Liver (tissue), 9 donors: ENCODE measurements around the gene DNAH8. TPM values are rescaled to one million over a fixed set of nuclear protein-coding genes. Genes with fewer than 3 reads are reported as not detected.
A peak's percentile ranks its signal among the peaks of the same experiment; 100 is the strongest.

ENCODE experiments used
- DNase-seq: peaks from one replicate; pipeline ENCODE4 v3.0.0-alpha.2; 2017; ENCODE audit warnings: low spot score
- H3K27ac ChIP-seq, 2 donors: one replicate each; pipeline ENCODE4 v1.7.0; 2013; ENCODE audit warnings: inconsistent platforms in 2 of 2, low read length in 2 of 2, control low read depth in 1 of 2, low read depth in 1 of 2, mild to moderate bottlenecking in 1 of 2
- H3K27me3 ChIP-seq, 4 donors: one replicate each; pipeline versions ENCODE4 v1.6.1 to v1.7.0; 2013; ENCODE audit warnings: low read length in 3 of 4, inconsistent platforms in 1 of 4, mild to moderate bottlenecking in 1 of 4, moderate library complexity in 1 of 4; ENCODE audit not compliant: control insufficient read depth in 4 of 4, insufficient read depth in 4 of 4
- H3K36me3 ChIP-seq, 4 donors: one replicate each; pipeline versions ENCODE4 v1.6.1 to v1.7.0; 2013; ENCODE audit warnings: low read length in 3 of 4, mild to moderate bottlenecking in 3 of 4, low read depth in 1 of 4, moderate library complexity in 1 of 4; ENCODE audit not compliant: control insufficient read depth in 4 of 4, insufficient read depth in 3 of 4
- H3K4me1 ChIP-seq, 4 donors: one replicate each; pipeline versions ENCODE4 v1.6.1 to v1.7.0; 2013; ENCODE audit warnings: low read length in 3 of 4, mild to moderate bottlenecking in 3 of 4, moderate library complexity in 1 of 4; ENCODE audit not compliant: control insufficient read depth in 4 of 4, insufficient read depth in 4 of 4
- H3K4me3 ChIP-seq, 3 donors: one replicate each; pipeline versions ENCODE4 v1.6.1 to v1.7.0; 2013; ENCODE audit warnings: low read length in 3 of 3, control low read depth in 1 of 3, low read depth in 1 of 3, mild to moderate bottlenecking in 1 of 3
- H3K9ac ChIP-seq, 2 donors: one replicate each; pipeline ENCODE4 v1.7.0; 2013; ENCODE audit warnings: low read length in 2 of 2, mild to moderate bottlenecking in 2 of 2, moderate library complexity in 2 of 2, control low read depth in 1 of 2, low read depth in 1 of 2
- H3K9me3 ChIP-seq, 4 donors: one replicate each; pipeline versions ENCODE4 v1.6.1 to v1.7.0; 2013; ENCODE audit warnings: low read length in 3 of 4; ENCODE audit not compliant: control insufficient read depth in 4 of 4
- EGR1 ChIP-seq, 2 donors: IDR thresholded peaks; 2 replicates each; pipeline ENCODE4 v1.6.1; 2016 to 2018; ENCODE audit warnings: antibody characterized with exemption in 2 of 2, low read depth in 2 of 2
- FOXA1 ChIP-seq: IDR thresholded peaks from 2 replicates; pipeline ENCODE4 v1.6.1; 2016; ENCODE audit warnings: antibody characterized with exemption
- FOXA2 ChIP-seq: IDR thresholded peaks from 2 replicates; pipeline ENCODE4 v1.6.1; 2016; ENCODE audit warnings: antibody characterized with exemption
- GABPA ChIP-seq, 2 donors: IDR thresholded peaks in 1 of 2; conservative IDR thresholded peaks in 1 of 2; 2 replicates each; pipeline ENCODE4 v1.6.1; 2016; ENCODE audit warnings: antibody characterized with exemption in 2 of 2, mild to moderate bottlenecking in 1 of 2, moderate library complexity in 1 of 2
- HNF4A ChIP-seq, 2 donors: conservative IDR thresholded peaks; 2 replicates each; pipeline ENCODE4 v1.6.1; 2016; ENCODE audit warnings: antibody characterized with exemption in 2 of 2, mild to moderate bottlenecking in 2 of 2
- HNF4G ChIP-seq: IDR thresholded peaks from 2 replicates; pipeline ENCODE4 v1.6.1; 2016; ENCODE audit warnings: antibody characterized with exemption
- JUND ChIP-seq, 2 donors: IDR thresholded peaks; 2 replicates each; pipeline ENCODE4 v1.6.1; 2016; ENCODE audit warnings: antibody characterized with exemption in 2 of 2
- NR2F2 ChIP-seq: IDR thresholded peaks from 2 replicates; pipeline ENCODE4 v1.6.1; 2016; ENCODE audit warnings: antibody characterized with exemption
- RAD21 ChIP-seq, 2 donors: IDR thresholded peaks; 2 replicates each; pipeline ENCODE4 v1.6.1; 2016; ENCODE audit warnings: antibody characterized with exemption in 2 of 2, mild to moderate bottlenecking in 2 of 2
- RXRA ChIP-seq, 2 donors: IDR thresholded peaks; 2 replicates each; pipeline ENCODE4 v1.6.1; 2017 to 2018; ENCODE audit warnings: antibody characterized with exemption in 2 of 2, mild to moderate bottlenecking in 1 of 2
- SP1 ChIP-seq: IDR thresholded peaks from 2 replicates; pipeline ENCODE4 v1.6.1; 2018; ENCODE audit warnings: antibody characterized with exemption, mild to moderate bottlenecking
- TAF1 ChIP-seq: conservative IDR thresholded peaks from 2 replicates; pipeline ENCODE4 v1.6.1; 2016; ENCODE audit warnings: antibody characterized with exemption, mild to moderate bottlenecking
- YY1 ChIP-seq: IDR thresholded peaks from 2 replicates; pipeline ENCODE4 v1.6.1; 2016; ENCODE audit warnings: antibody characterized with exemption, mild to moderate bottlenecking
- WGBS: extraction: QIAGEN DNeasy Blood & Tissue Kit; methylation state at CpG from one replicate; pipeline ENCODE4 v1.1.7; 2013; 5-methylcytosine and 5-hydroxymethylcytosine counted together
- polyA plus RNA-seq, 2 donors: library from polyadenylated mRNA; stranded (reverse) in 1 of 2; unstranded in 1 of 2; fragments of 200-250 nt in 1 of 2; fragments of >200 nt in 1 of 2; fragmentation: Nextera tagmentation in 1 of 2; extraction: Ambion mirVana in 1 of 2; gene quantifications; one replicate each; pipeline versions ENCODE4 v1.2.1 to v1.2.3, GENCODE V29; 2013 to 2015
- total RNA-seq, 2 donors: library from RNA; depleted of rRNA; stranded (reverse); fragments of >200 nt; gene quantifications; one replicate each; pipeline ENCODE4 v1.2.3, GENCODE V29; 2014
- TF ChIP-seq, protein P1 (sequence below): IDR thresholded peaks from 2 replicates; pipeline ENCODE4 v1.6.1; 2016; ENCODE audit warnings: antibody characterized with exemption
- TF ChIP-seq, protein P2 (sequence below): IDR thresholded peaks from 2 replicates; pipeline ENCODE4 v1.6.1; 2016; ENCODE audit warnings: antibody characterized with exemption
- TF ChIP-seq, protein P3 (sequence below): IDR thresholded peaks from 2 replicates; pipeline ENCODE4 v1.6.1; 2016; ENCODE audit warnings: antibody characterized with exemption, mild to moderate bottlenecking
- TF ChIP-seq, protein P4 (sequence below): fragments of 150-350 bp; IDR thresholded peaks from 2 replicates; pipeline ENCODE4 v1.5.1; 2017; ENCODE audit warnings: improper control_type of control experiment, low read depth, low read length; ENCODE audit not compliant: missing input control
- TF ChIP-seq, protein P5 (sequence below): IDR thresholded peaks from 2 replicates; pipeline ENCODE4 v1.6.1; 2016; ENCODE audit warnings: antibody characterized with exemption
- donor health status: healthy.
- donor health status: healthy.
- donor health status: healthy.
- donor health status: healthy.
- donor health status: healthy.

DNAH8 gene
- total and polyA plus RNA-seq, 4 donors, result under 0.01 to 0.05 TPM; not detected in 2

DNA sequence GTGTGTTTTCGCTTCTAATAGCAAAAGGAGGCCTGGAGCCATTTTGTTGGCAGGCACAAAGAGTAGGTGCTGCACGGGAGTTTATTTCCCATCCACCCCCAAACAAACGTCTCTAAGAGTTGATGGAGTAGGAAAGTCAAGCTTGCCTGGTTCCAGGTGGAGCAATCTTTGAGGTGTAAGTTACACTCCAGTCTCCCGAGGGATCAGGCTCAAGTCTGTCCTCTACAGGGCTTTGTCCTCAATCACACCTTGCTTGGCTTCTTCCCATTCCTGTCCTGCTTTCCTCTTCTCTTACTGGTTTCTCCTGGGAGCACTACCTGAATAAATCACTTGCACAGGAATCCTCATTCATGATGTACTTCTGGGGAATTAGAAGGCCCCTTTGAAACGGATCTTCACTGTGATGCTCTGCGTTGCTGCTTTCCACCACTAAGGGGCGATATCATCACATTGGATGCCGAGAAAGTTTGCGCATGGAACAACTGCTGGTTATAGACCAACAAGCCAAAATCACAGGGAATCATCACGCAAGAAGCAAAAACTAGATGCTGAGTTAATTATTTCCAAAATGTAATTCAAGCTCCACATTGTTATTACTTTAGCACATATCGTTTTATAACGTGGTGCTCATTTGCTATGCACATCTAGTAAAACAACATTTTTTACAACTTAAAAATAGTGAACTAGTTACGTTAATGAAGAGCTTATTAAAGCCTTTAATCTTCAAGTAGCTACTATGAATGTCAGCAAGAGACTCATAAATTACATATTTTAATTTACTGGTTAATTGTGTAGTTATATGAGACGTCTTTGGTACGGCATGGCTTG is 156.8 kb downstream of the DNAH8 start:
- no peak overlapping the region for H3K27ac ChIP-seq
- H3K9me3 ChIP-seq, result no peaks in the 10 kb centered on the region
- no peak overlapping the region for H3K4me3 ChIP-seq
- H3K27me3 ChIP-seq, result no peaks in the 10 kb centered on the region
- no peaks in the 10 kb centered on the region for H3K36me3 ChIP-seq
- peak; percentile 63 for DNase-seq
- TF ChIP-seq RXRA (IDR thresholded peaks at IDR 0.05), result no peak
- TF ChIP-seq RAD21 (IDR thresholded peaks at IDR 0.05), result peak; percentile 98 to 100
- TF ChIP-seq EGR1 (IDR thresholded peaks at IDR 0.05; ENCODE audit: low read depth in 2 of 2), result no peak
- no peak for TF ChIP-seq NR2F2
- TF ChIP-seq, protein P1, sequence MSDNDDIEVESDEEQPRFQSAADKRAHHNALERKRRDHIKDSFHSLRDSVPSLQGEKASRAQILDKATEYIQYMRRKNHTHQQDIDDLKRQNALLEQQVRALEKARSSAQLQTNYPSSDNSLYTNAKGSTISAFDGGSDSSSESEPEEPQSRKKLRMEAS, result no peak
- TF ChIP-seq HNF4G, result no peak
- TF ChIP-seq YY1, result no peak
- TF ChIP-seq JUND (IDR thresholded peaks at IDR 0.05), result no peak
- no peak for TF ChIP-seq FOXA2
- no peak for TF ChIP-seq GABPA (IDR thresholded peaks at IDR 0.05 in 1 of 2, conservative IDR thresholded peaks at IDR 0.05 in 1 of 2)
- TF ChIP-seq HNF4A (conservative IDR thresholded peaks at IDR 0.05), result peak in 1 of 2 donors; percentile 10
- TF ChIP-seq FOXA1, result no peak
- TF ChIP-seq, protein P2, sequence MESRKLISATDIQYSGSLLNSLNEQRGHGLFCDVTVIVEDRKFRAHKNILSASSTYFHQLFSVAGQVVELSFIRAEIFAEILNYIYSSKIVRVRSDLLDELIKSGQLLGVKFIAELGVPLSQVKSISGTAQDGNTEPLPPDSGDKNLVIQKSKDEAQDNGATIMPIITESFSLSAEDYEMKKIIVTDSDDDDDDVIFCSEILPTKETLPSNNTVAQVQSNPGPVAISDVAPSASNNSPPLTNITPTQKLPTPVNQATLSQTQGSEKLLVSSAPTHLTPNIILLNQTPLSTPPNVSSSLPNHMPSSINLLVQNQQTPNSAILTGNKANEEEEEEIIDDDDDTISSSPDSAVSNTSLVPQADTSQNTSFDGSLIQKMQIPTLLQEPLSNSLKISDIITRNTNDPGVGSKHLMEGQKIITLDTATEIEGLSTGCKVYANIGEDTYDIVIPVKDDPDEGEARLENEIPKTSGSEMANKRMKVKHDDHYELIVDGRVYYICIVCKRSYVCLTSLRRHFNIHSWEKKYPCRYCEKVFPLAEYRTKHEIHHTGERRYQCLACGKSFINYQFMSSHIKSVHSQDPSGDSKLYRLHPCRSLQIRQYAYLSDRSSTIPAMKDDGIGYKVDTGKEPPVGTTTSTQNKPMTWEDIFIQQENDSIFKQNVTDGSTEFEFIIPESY, result no peak
- no peak for TF ChIP-seq TAF1
- TF ChIP-seq, protein P3, sequence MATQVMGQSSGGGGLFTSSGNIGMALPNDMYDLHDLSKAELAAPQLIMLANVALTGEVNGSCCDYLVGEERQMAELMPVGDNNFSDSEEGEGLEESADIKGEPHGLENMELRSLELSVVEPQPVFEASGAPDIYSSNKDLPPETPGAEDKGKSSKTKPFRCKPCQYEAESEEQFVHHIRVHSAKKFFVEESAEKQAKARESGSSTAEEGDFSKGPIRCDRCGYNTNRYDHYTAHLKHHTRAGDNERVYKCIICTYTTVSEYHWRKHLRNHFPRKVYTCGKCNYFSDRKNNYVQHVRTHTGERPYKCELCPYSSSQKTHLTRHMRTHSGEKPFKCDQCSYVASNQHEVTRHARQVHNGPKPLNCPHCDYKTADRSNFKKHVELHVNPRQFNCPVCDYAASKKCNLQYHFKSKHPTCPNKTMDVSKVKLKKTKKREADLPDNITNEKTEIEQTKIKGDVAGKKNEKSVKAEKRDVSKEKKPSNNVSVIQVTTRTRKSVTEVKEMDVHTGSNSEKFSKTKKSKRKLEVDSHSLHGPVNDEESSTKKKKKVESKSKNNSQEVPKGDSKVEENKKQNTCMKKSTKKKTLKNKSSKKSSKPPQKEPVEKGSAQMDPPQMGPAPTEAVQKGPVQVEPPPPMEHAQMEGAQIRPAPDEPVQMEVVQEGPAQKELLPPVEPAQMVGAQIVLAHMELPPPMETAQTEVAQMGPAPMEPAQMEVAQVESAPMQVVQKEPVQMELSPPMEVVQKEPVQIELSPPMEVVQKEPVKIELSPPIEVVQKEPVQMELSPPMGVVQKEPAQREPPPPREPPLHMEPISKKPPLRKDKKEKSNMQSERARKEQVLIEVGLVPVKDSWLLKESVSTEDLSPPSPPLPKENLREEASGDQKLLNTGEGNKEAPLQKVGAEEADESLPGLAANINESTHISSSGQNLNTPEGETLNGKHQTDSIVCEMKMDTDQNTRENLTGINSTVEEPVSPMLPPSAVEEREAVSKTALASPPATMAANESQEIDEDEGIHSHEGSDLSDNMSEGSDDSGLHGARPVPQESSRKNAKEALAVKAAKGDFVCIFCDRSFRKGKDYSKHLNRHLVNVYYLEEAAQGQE, result no peak
- TF ChIP-seq, protein P4, sequence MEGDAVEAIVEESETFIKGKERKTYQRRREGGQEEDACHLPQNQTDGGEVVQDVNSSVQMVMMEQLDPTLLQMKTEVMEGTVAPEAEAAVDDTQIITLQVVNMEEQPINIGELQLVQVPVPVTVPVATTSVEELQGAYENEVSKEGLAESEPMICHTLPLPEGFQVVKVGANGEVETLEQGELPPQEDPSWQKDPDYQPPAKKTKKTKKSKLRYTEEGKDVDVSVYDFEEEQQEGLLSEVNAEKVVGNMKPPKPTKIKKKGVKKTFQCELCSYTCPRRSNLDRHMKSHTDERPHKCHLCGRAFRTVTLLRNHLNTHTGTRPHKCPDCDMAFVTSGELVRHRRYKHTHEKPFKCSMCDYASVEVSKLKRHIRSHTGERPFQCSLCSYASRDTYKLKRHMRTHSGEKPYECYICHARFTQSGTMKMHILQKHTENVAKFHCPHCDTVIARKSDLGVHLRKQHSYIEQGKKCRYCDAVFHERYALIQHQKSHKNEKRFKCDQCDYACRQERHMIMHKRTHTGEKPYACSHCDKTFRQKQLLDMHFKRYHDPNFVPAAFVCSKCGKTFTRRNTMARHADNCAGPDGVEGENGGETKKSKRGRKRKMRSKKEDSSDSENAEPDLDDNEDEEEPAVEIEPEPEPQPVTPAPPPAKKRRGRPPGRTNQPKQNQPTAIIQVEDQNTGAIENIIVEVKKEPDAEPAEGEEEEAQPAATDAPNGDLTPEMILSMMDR, result peak; percentile 96
- TF ChIP-seq, protein P5, sequence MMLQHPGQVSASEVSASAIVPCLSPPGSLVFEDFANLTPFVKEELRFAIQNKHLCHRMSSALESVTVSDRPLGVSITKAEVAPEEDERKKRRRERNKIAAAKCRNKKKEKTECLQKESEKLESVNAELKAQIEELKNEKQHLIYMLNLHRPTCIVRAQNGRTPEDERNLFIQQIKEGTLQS, result no peak
- TF ChIP-seq SP1, result no peak
- H3K4me1 ChIP-seq, result no peaks in the 10 kb centered on the region
- no peak overlapping the region for H3K9ac ChIP-seq
- 35% methylated on average over 15 of the region's 15 CpGs for WGBS
